ENCODE results near the gene SESN3. TPM values are rescaled to one million over a fixed set of nuclear protein-coding genes. Genes with fewer than 3 reads are reported as not detected.

Gene SESN3
- total and polyA plus RNA-seq, 5 experiments from 2014 or later: 1.3 to 86.2 (median 1.8) TPM

GRCh38 chr11:95247127-95247684, 16.2 kb upstream of the SESN3 start:
- H3K27me3 Mint-ChIP-seq: peaks cover 0 to 4% (median 0%) of the 10 kb centered on the region in 5 donors
- ATAC-seq (no peak), DNase-seq (no peak)
- H3K36me3 Mint-ChIP-seq: no peaks in the 10 kb centered on the region
- H3K4me3 Mint-ChIP-seq: no peak overlapping the region
- H3K27ac Mint-ChIP-seq: peak overlapping the region in 1 of 10 donors; percentile 16
- POLR2A ChIA-PET: no interaction called here
- H3K9me3 Mint-ChIP-seq: no peaks in the 10 kb centered on the region
- peaks cover 0 to 18% (median 3%) of the 10 kb centered on the region in 4 donors for H3K4me1 Mint-ChIP-seq

GRCh38 chr11:95245581-95245980, 14.6 kb upstream of the SESN3 start:
- H3K27me3 Mint-ChIP-seq: peaks cover 0 to 4% (median under 1%) of the 10 kb centered on the region in 5 donors
- no peak for ATAC-seq
- POLR2A ChIA-PET: no interaction called here

GRCh38 chr11:95245038-95245437, 14.0 kb upstream of the SESN3 start:
- no peak overlapping the region for H3K27ac Mint-ChIP-seq
- POLR2A ChIA-PET: interaction anchor here (2.3 kb wide), 1 partner anchor 13 kb away, joined by 12 read pairs; the partner anchor contains the start of gene SESN3
- no peaks in the 10 kb centered on the region for H3K9me3 Mint-ChIP-seq
- DNase-seq: no peak
- ATAC-seq: no peak
- H3K4me3 Mint-ChIP-seq: no peak overlapping the region
- peaks cover 0 to 21% (median 4%) of the 10 kb centered on the region in 4 donors for H3K4me1 Mint-ChIP-seq
- peaks cover 0 to 4% (median 1%) of the 10 kb centered on the region in 5 donors for H3K27me3 Mint-ChIP-seq
- no peaks in the 10 kb centered on the region for H3K36me3 Mint-ChIP-seq

More at GRCh38 chr11:95245581-95245980, 14.6 kb upstream of the SESN3 start:
- Mint-ChIP-seq H3K4me1 (peaks cover 0 to 21% (median 4%) of the 10 kb centered on the region in 4 donors), H3K9me3 (no peaks in the 10 kb centered on the region), H3K27ac (no peak overlapping the region), H3K36me3 (no peaks in the 10 kb centered on the region), H3K4me3 (no peak overlapping the region)
- no peak for DNase-seq

- ATAC-seq (no peak), DNase-seq (no peak)
- no peak overlapping the region for H3K27ac Mint-ChIP-seq
- peaks cover 0 to 4% (median 1%) of the 10 kb centered on the region in 5 donors for H3K27me3 Mint-ChIP-seq
- H3K4me3 Mint-ChIP-seq: no peak overlapping the region
- peaks cover 0 to 12% (median 1%) of the 10 kb centered on the region in 4 donors for H3K4me1 Mint-ChIP-seq
- H3K9me3 Mint-ChIP-seq: no peaks in the 10 kb centered on the region
- no peaks in the 10 kb centered on the region for H3K36me3 Mint-ChIP-seq
- POLR2A ChIA-PET: interaction anchor here (2.3 kb wide), 1 partner anchor 12 kb away, joined by 12 read pairs; the partner anchor contains the start of gene SESN3
Measured at GRCh38 chr11:95243673-95244072, 12.7 kb upstream of the SESN3 start.

- no peaks in the 10 kb centered on the region for H3K9me3 Mint-ChIP-seq
- no peak overlapping the region for H3K4me3 Mint-ChIP-seq
- peaks cover 0 to 11% (median 1%) of the 10 kb centered on the region in 4 donors for H3K4me1 Mint-ChIP-seq
- peaks cover 0 to 4% (median 1%) of the 10 kb centered on the region in 5 donors for H3K27me3 Mint-ChIP-seq
- H3K36me3 Mint-ChIP-seq: no peaks in the 10 kb centered on the region
- POLR2A ChIA-PET: interaction anchor here (2.3 kb wide), 1 partner anchor 11 kb away, joined by 12 read pairs; the partner anchor contains the start of gene SESN3
- DNase-seq (no peak), ATAC-seq (no peak)
- H3K27ac Mint-ChIP-seq: peak overlapping the region in 1 of 10 donors; percentile 1
Measured at GRCh38 chr11:95242845-95243605, 12.0 kb upstream of the SESN3 start.

DNA sequence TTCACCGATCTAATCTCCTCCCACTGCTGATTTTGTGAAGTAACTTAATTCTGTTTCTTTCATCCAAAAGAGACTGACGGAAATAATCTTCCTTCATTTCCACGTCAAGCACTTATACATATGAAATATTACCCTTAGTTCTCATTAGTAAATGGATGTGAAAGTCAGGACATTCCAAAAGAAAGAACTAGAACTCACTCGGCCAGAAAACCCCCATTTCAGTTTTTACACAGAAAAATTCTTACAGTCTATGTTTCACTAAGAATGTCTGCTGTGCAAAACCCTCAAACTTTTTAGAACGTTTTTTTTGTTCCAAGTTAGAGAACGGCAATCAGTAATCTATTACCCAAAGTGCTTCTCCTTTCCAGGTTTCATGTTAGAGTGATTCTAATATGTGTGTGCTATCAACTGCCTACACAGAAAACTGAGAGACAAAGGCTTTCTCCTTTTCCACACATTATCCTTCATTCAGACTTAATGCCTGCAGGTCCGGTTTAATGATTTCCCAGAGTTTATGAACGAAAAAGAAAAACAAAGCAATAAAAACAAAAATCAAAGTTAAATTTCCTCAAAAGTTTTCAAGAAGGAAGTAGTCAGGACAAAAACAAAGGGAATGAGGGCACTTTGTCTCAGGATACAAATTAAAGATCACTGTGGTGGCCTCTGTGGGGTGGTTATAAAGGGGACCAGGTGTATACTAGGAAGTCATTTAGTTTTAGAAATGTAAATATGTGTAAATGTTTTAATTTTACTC, 11.3 kb upstream of the SESN3 start:
- Mint-ChIP-seq H3K9me3 (no peaks in the 10 kb centered on the region), H3K36me3 (no peaks in the 10 kb centered on the region), H3K27ac (no peak overlapping the region), H3K4me1 (peaks cover 0 to 11% (median 1%) of the 10 kb centered on the region in 4 donors), H3K4me3 (no peak overlapping the region), H3K27me3 (peaks cover 0 to 4% (median 1%) of the 10 kb centered on the region in 5 donors)
- ATAC-seq (no peak), DNase-seq (no peak)
- POLR2A ChIA-PET: no interaction called here

- no peak for DNase-seq
- Mint-ChIP-seq H3K36me3 (no peaks in the 10 kb centered on the region), H3K4me1 (peaks cover 0 to 11% (median 1%) of the 10 kb centered on the region in 4 donors), H3K4me3 (peak overlapping the region in 1 of 10 donors; percentile 1), H3K27me3 (peaks cover 0 to 4% (median 1%) of the 10 kb centered on the region in 5 donors), H3K9me3 (no peaks in the 10 kb centered on the region), H3K27ac (peak overlapping the region in 1 of 10 donors; percentile 70)
- POLR2A ChIA-PET: no interaction called here
- no peak for ATAC-seq
Measured at GRCh38 chr11:95241681-95242081, 10.7 kb upstream of the SESN3 start.

- POLR2A ChIA-PET: interaction anchor here (0.7 kb wide), 1 partner anchor 16 kb away, joined by 3 read pairs; no protein-coding TSS in a partner anchor
- H3K9me3 Mint-ChIP-seq: no peaks in the 10 kb centered on the region
- H3K4me1 Mint-ChIP-seq: peaks cover 0 to 15% (median 3%) of the 10 kb centered on the region in 4 donors
- no peaks in the 10 kb centered on the region for H3K36me3 Mint-ChIP-seq
- H3K27me3 Mint-ChIP-seq: peaks cover 0 to 4% (median 1%) of the 10 kb centered on the region in 5 donors
- ATAC-seq: no peak
- no peak overlapping the region for H3K27ac Mint-ChIP-seq
- no peak overlapping the region for H3K4me3 Mint-ChIP-seq
- DNase-seq: no peak
Measured at GRCh38 chr11:95239871-95240649, 9.1 kb upstream of the SESN3 start.

- H3K4me3 Mint-ChIP-seq: no peak overlapping the region
- H3K36me3 Mint-ChIP-seq: no peaks in the 10 kb centered on the region
- no peaks in the 10 kb centered on the region for H3K9me3 Mint-ChIP-seq
- ATAC-seq: no peak
- H3K27me3 Mint-ChIP-seq: no peaks in the 10 kb centered on the region
- POLR2A ChIA-PET: interaction anchor here (0.6 to 5.1 kb wide), 16 partner anchors 10 to 557 kb away, joined by 3 to 71 read pairs (median 15); partner anchors contain the start of genes CEP57, ENDOD1, FAM76B and SRSF8
- H3K27ac Mint-ChIP-seq: no peak overlapping the region
- no peak for DNase-seq
- H3K4me1 Mint-ChIP-seq: peaks cover 8 to 51% (median 27%) of the 10 kb centered on the region in 4 donors
Measured at GRCh38 chr11:95232666-95233065, 1.7 kb upstream of the SESN3 start.

DNA sequence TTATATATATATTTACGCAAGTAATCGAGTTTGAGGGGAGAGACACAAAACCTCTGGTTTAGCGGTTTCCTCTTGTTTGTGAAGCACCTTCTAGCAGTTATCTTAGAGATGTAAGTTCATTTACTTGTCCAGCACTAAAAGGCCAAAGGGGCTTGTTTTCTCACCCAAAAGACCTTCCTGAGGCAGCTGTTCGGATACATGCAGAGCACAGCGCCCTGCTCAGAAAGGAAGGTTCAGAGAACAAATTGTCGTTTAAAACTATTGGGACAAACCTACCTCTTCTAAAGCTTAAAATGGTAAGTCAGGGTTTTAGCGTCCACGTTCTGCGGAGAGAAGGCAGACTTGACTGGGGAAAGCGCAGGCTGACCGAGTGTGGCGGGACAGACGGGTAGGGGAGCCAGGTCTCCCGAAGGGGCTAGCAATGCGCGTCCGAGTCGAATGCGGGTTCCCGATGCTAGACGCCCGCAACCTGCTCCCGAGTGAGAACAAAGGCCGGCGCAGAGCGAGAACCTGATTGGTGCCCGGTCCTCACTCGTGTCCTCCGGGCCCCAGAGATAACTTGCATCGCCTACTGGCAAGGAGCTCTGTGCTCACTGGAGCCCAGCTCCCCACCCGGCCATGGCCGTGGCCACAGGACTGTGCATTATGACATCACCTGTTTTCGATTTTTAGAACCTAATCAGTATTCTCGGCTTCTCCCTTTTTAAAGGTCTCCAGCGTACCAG, 1.0 kb upstream of the SESN3 start:
- Mint-ChIP-seq H3K9me3 (no peaks in the 10 kb centered on the region), H3K4me1 (peaks cover 8 to 57% (median 29%) of the 10 kb centered on the region in 4 donors), H3K27ac (no peak overlapping the region), H3K4me3 (no peak overlapping the region), H3K27me3 (no peaks in the 10 kb centered on the region), H3K36me3 (no peaks in the 10 kb centered on the region)
- ATAC-seq: peak; percentile 11 to 37
- peak; percentile 52 to 82 (median 62) for DNase-seq
- POLR2A ChIA-PET: interaction anchor here (0.6 to 5.1 kb wide), 24 partner anchors 9 to 558 kb away, joined by 3 to 71 read pairs (median 7); partner anchors contain the start of genes CEP57, ENDOD1, FAM76B and SRSF8

DNA sequence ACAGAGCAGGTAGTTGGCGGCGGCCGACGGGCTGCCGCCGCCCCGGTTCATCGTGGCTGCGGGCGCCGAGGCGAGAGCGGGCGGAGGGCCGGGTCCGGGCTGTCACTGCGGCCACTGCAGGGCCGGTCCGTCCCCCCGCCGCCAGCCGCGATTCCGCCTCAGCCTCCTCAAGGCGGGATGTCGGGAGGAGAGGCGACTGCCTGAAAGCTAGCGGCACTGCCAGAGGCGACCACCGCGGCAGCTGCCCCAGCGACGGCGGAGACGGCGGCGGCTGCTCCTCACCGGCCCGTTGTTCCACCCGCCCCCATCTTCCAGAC, 234 bp downstream of the SESN3 start:
- Mint-ChIP-seq H3K4me3 (peak overlapping the region in 6 of 10 donors; percentile 89 to 98 (median 93)), H3K27me3 (no peaks in the 10 kb centered on the region), H3K27ac (peak overlapping the region in 1 of 10 donors; percentile 82), H3K4me1 (peaks cover 8 to 70% (median 36%) of the 10 kb centered on the region in 4 donors), H3K9me3 (no peaks in the 10 kb centered on the region), H3K36me3 (no peaks in the 10 kb centered on the region)
- DNase-seq: peak in 1 of 10 donors; percentile 18
- ATAC-seq: no peak
- POLR2A ChIA-PET: interaction anchor here (0.5 to 5.1 kb wide), 16 partner anchors 13 to 1489 kb away, joined by 3 to 71 read pairs (median 12); partner anchors contain the start of genes C11orf54, CEP57, ENDOD1 and FAM76B

All from naive thymus-derived CD8-positive, alpha-beta T cell (primary cell).